NCI-H526 (cell line): ENCODE measurements around the gene DENND2A.
A peak's percentile ranks its signal among the peaks of the same experiment; 100 is the strongest.
"Not testable (repeated sequence)": the region's sequence is repeated elsewhere in the genome, so short reads cannot be mapped to it uniquely, and the experiment has no call there.

Source experiments
- DNase-seq, 2 experiments: peaks; one replicate each; lab custom pipeline; 2025; lab: John Stamatoyannopoulos, UW

DENND2A gene

DNA sequence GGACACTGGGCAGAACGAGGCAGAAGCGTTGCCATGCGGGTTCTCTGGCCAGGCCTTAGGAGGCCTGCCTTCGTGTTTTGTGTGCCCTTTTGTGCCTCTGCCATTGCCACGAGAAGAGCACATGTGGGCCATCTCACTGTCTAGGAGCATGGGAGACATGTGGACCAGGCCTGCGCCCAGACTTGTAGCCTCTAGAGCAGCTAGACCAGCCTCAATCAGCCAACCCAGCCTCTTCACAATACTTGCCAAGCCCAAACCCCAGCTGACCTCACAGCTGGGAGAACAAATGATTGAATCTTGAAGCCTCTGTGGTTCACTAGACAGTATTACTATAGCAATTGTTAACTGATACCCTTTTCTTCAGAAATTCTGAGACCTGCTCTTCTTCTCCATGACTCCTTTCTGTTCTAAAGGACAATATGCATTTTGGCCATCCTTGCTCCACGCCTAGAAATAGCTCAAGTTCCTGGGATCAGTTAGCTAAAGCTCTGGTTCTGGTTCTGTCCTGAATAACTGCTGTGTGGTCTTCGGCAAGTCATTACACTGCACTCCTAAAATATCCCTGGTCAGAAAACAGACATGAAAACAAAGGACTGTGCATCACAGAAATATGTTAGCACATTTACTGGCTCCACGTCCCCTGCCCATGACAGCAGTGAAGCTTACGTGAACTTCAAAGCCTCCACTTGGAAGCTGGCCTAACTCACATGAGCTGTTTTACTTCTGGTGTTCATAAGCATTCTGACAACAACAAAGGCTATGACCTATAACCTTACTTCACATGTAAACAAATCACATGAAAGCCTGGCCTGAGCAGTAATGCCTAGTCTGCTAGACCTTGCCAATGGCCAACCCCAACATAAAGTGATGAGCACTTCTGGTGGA is 89.0 kb downstream of the DENND2A start:
- no peak for DNase-seq

DNA sequence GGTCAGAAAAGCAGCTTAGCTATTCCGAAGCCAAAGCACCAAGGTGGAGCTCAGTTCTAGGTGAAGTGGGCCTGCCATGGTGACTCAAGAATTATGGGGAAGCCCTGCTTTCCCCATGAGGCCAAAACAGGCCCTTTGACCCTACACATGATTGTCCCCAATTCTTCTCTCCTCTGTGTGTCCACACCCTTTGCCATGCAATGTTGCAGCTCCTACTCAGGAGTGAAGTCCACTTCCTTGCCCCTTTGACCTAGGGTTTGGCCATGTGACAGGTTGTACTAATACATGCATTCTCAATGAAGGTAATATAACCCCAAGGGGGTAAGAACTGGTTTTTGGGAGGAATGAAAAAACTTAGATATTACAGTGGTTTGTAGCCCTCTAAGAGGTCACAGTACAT is 93.7 kb downstream of the DENND2A start:
- DNase-seq, result no peak

DNA sequence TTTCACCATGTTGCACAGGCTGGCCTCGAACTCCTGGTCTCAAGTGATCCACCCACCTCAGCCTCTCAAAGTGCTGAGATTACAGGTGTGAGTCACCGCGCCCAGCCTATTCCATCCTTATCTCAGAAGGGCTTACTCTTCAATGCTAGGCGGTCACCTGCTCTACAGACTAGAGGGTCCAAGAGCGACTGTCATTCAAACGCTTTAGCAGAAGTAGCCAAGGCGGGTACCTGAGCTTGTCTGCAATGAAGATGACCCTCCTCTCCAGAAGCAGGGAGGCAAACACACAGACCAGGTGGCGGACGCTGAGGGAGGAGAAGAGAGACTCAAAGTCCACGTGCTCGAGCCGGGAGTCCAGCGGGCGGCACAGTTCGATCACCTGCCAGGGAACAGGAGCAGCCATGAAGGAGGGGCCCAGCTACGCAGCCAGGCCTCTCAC is 96.2 kb downstream of the DENND2A start:
- DNase-seq, result no peak

DNA sequence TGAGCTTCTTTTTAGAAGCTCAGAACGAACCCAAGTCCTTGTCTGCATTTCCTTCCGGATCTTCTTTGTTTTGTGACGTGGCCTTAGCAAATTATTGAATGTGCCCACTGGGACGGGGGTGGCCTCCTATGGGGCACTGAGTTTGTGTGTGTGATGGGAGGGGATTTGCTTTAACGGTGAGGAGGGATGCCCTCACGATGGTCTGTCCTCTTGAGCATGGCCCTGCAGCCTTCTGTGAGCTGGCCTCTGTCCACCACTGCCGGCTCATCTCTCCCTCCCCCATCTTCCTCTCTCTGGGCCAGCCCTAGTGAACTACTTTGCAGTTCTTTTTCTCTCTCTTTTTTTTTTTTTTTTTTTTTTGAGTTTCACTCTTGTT is 98.4 kb downstream of the DENND2A start:
- no peak for DNase-seq

DNA sequence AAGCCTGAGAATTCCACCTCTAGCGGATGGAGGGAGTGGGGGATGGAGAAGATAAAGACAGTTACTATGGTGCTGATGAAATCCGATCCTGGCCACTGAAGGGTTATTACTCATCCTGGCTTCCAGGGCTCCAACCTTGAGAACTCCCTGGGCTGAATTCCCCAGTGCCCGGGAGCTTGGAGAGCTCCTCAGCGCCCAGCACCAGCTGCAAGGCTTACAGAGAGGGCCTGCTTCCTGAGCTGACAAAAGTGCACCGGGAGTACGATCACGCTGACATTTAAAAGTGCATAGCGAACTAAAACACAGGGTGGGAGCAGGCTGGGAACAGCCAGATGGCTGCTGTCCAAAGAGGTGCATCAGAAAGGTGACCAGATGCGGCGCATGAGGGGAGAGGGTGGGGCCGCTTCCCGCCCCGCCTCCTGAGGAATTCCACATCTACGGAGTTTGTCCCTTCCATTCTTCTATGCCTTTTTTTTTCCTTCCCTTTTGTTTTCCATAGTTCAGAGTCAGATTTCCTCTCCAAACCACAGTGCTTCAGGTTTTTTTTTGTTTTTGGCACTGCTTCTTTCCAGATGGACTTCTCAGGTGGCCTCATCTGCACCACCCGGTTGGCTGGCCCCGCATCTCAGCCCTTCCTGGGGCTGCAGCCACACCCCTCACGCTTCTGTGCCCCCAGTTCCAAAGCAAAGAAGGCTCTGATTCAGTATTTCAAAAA is 98.9 kb downstream of the DENND2A start:
- DNase-seq, result peak; percentile 80 to 84

DNA sequence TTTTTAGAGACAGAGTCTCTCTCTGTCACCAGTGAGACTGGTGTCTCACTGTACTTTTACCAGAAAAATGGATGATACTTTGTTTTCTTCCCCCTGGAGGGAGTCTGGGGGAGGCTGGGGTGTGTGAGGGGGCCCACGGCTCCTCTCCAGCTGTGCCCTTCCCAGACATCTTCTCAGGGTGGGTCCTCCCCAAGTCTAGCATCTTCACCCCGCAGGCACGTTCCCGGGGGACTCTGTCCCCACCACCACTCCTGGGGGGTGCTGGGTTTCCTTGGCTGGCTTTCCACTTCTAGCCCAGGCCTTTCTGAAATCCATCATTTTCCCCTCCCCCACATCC is 99.5 kb downstream of the DENND2A start:
- DNase-seq, result no peak

DNA sequence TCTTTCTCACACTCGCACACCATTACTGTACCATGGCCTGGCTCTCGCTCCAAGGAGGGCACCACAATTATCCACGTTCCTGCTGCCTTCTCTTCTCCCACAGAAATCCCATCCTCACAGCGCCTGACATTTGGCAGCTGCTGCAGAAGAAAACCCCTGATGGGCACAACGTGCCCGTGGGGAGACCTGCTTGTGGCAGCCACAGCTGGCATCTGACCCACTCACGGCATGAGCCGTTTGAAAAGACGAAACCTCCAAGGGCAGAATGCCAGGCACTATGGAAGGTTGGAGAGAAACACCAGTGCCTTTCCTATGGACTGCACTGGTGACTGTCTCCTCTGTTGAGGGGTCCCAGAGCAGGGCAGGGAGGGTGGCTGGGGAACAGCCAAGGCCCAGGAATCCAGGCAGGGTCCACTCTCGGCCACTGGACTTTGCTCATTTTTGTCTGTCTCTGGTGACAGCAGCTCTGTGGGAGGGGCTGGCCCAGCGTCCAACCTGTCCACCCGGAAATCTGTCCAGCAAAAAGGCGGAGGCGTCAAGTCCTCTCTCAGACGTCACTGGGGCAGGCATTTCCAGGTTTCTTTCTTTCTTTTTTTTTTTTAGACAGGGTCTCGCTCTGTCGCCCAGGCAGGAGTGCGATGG is 100.4 kb downstream of the DENND2A start:
- no peak for DNase-seq

DNA sequence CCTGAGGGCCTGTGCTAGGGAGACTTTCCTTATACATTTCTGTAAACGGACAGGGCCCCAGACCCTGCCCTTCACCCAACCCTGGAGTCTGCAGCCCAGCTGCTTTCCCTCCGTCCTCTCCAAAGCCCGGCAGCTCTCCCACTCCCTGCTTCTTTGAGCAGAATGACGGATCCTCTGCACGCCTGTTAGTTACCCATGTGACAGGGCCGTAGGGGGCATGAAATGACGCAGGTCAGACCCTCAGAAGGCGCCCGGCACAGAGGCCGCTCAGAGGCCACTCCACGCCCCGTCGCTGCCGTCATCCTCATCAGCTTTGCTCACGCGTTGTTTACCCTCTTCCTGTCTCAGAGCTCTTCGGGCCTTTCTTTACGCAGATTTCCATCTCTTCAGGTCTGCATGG is 101.2 kb downstream of the DENND2A start:
- no peak for DNase-seq

DNA sequence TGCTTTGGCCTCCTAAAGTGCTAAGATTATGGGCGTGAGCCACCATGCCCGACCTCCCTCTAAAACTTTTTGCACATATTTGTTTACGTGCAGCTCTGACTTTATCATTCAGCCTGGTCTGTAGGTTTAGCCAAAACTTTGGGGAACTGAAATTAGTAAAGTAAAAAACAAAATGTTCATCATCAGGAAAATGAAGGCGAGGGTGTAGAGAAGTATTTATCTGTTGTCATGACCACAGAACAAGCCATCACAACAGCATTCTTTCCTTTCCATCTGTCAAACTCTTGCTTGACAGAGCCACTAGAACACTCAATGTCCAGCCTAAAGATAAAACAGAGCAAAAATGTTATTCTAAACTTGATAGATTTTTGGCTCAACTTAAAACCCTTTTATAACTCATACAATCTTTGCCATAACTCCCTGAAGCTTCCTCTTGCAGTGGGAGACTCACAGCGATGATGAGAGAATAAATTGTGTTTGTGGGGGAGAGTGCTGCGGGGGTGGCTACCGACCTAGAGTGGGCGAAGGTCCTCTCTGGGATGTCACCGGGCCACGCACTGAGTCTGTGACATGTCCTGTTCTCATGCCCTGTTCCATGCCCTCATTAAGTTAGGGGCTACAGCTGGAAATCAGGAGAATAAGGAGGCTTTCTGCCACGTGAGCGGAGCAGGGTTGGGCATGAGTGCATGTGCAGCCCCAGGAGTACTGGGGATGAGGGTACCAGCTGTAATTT is 102.7 kb downstream of the DENND2A start:
- no peak for DNase-seq

DNA sequence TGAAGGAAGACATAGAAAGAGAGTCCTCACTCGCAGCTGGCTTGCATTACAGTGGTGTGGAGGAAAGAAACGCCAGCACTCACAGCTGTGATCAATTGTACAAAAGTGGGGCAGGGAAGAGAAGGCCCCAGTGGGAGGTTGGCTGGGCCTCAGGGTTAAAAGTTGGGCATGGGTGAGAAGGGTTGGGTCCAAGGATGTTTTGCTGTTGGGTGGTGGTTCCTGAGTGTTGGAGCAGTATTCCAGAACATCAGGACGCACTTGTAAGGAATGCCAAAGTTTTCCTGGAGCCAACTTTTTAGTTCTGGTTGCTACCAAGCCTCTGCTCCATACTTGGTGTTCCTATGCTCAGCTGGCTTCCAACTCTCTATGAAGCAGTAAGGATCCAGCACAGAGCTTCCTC is 105.9 kb downstream of the DENND2A start:
- DNase-seq, result no peak

DNA sequence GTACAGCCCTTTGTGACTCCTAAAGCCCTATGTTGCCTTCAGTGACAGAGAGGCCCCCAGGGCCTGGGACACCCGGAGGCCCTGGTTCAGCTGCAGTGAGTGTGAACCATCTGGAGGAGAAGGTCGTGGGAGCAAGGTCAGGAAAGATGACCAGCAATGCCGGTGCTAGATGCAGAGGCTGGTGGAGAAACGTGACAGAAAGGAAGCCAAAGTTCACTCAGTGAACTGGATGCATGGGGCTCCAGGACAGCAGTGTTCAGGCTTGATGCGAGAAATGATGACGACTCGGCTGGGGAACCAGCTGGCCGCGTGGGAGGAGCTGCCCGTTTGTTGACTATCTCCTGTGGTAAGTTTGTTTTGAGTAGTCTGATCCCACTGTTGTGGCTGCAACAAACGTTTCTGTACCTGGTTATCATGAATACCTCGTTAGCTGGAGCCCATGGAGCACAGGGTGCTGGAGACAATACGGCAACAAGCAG is 107.2 kb downstream of the DENND2A start:
- DNase-seq, result no peak

DNA sequence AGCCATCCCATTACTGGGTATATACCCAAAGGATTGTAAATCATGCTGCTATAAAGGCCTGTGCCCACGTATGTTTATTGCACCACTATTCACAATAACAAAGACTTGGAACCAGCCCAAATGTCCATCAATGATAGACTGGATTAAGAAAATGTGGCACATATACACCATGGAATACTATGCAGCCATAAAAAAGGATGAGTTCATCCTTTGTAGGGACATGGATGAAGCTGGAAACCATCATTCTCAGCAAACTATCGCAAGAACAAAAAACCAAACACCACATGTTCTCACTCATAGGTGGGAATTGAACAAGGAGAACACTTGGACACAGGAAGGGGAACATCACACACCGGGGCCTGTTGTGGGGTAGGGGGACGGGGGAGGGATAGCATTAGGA is 111.2 kb downstream of the DENND2A start:
- not testable (repeated sequence) for DNase-seq

DNA sequence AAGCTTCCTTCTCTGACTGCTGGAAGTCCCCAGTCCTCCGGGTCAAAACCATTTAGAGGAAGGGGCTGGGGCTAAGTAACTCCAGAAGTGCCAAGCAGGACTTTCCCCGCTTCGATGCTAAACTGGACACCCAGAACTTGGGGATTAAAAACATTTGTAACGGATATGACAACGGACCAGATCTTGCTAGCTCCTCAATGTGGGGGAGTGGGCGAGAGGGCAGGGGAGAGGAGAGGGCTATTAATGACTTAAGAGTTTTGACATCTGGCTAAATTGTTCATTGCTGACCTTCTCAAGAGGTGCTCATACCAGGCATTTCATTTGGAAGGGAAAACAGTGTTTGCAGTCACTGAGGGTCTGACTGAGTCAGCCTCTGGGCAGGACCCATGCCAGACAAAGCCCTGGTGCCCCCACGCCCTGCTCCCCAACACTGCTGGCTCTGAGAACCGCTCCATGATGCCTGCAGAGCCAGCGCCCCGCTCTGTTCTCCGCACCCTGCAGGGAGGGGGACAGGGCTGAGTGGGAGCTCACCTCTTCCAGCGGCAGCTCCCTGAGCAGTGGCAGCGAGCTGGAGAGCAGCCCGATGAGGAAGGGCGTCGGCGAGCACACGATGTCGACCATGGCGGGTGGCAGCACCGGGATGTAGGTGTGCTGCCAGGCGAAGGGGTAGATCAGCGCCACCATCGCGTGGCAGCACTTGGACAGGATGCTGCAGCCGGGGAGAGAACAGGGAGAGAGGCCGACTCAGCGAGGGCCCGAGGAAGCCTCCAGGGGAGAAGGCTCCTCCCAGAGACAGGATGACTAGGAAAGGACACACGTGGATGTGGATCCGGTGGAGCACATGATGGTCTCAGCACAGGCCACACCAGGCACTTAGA is 113.6 kb downstream of the DENND2A start:
- no peak for DNase-seq

DNA sequence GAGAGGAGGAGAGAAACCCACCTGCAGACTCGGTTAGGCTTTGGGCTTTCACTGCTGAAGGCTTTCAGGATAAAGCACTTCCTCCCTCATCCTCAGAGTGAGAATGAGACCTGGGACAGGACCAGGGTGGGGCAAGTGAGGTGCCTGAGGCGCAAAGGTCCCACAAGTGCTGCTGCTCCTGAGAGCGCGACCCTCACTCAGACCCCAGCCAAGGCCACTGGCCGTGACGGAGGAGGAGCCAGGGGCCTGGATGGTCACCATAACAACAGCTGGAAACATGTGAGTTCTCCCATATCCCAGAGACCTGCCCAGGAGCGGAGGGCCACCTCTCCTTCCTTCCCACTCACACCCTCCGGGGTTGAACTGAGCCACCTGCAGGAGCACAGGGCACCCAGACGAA is 114.4 kb downstream of the DENND2A start:
- DNase-seq, result no peak

DNA sequence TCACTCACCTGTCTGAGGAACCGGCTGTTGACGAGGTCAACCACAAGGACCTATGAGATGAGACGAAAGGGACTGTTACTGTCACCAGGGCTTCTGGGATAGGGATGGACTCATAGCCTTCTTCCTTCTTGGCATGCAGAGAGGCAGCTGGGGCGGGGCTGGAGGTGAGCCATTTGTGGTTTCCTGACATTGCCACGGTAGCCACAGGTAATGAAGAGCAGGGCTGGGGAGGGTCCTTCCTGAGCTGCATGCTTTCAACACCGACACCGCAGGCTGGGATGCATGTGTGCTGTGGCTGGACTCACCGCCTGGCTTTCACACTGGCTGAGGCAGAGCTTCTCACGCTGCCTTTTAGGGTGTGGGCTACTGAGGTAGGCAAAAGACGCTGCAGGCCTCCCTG is 114.9 kb downstream of the DENND2A start:
- no peak for DNase-seq

DNA sequence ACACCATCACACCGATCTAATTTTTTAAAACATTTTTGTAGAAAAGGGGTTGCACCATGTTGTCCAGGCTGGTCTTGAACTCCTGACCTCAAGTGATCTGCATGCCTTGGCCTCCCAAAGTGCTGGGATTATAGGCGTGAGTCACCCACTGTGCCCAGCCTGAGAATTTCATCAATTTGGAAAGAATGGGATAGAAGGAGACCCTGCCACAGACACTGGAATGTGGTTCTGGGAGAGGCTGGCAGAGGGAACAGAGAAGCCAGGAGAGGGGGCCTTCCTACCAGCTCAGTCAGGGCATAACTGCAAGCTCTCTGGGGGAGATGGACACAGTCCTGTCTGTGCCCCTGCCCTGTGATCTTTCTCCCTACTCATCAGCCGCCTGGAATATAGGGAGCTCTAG is 119.2 kb downstream of the DENND2A start:
- DNase-seq, result no peak

DNA sequence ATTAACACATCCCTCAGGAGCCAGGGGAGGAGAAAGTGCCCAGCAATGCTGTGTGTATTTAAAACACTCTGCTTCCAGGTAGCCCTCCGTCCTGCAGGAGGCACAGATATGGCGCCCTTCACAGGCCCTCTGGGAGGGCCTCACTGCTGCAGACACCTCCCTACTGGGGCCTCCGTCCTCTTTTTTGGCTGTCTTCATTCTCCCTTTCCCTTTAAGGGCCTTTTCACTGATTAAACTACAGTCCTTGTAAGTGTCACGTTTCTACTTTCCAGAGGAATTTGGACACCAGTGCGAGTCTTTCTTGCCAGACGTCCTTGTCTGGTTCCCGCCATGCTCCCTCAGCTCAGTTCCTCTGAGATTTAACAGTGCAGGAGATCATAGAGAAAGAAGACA is 121.6 kb downstream of the DENND2A start:
- no peak for DNase-seq

DNA sequence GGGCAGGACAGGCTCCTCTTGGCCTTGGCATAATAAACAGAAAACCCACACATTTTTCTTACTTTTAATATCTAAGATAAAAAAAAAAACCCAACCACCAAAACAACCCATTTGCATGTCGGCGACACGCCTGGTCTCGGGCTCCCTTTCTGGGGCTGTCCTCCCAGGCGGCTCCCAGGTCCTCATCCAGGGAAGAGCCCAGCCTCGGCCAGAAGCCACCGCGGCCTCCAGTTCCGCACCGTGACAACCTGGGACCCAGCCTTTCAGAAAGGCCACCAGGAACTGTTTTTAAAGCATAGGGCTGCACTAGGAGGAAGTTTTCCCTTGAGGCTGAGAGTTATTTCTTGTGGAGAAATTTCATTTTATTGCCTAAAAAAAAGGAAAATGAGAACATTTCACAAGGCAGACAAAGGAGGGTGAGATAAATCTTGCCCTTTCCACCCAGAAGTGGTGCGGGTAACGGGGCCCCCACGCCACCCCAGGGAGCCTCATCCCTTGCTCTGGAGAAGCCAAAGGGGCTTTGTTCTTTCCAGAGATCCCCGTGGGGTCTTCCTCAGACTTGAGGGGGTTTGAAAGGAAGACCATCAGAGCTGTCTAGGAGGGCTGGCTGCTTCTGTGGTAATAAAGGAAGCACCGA is 122.1 kb downstream of the DENND2A start:
- DNase-seq, result no peak

DNA sequence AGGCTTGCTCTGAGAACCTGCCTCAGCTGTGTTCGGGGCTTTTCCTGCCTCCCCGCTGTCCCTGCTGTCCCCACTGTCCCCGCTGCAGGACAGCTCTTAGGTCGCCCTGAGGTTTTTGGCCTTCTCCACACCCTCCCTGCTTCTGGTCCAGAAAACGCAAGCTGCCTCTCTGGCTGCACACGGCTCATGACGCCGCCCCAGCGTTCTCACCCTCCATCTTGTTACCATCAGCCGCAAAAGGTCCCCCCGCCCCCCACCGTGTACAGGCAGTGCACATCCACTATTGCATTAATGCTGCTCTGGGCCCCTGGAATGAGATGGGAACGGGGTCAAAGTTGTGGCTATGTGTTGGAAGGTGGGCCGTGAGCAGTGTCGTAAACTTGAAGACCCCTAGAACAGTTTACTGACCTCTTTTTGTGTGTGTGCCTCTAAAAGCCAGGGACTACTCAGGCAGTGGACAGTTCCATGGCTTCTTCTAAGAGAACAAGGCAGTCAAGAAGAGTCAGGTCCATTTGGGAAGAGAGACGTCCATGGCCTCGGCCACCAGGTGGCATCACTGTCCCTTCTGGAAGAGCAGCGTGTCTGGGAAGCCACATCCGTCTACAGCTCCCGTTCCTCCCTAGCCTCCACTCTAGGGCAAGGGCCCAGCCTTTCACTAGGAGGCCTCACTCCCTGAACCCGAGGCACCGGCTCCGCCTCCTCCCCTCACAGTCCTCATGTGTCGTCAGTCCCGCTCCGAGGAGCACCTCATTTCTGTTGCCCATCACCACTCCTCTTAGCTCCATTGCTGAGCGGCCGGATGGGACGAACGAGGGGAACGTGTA is 122.9 kb downstream of the DENND2A start:
- DNase-seq, result peak; percentile 91 to 97
